GM12865 (cell line): ENCODE results near the gene LRRC4B.
A peak's percentile ranks its signal among the peaks of the same experiment; 100 is the strongest.

Source experiments
- DNase-seq: peaks from one replicate; pipeline ENCODE4 v3.0.0; 2010; ENCODE audit warnings: low read depth
- H3K4me3 ChIP-seq: 2 replicates; pipeline ENCODE4 v1.5.1; 2011; ENCODE audit warnings: mild to moderate bottlenecking, low read depth, low read length, control low read depth
- CTCF ChIP-seq: IDR thresholded peaks from 2 replicates; pipeline ENCODE4 v1.5.1; 2011; ENCODE audit warnings: low read length, control low read depth, low read depth, inconsistent platforms; ENCODE audit not compliant: insufficient read depth; ENCODE audit errors: missing control alignments

The LRRC4B gene

GRCh38 chr19:50500060-50500752, 68.0 kb downstream of the LRRC4B start:
- peak; percentile 21 for TF ChIP-seq CTCF
- peak; percentile 38 for DNase-seq
- no peak overlapping the region for H3K4me3 ChIP-seq

GRCh38 chr19:50498219-50499056, 69.8 kb downstream of the LRRC4B start:
- no peak overlapping the region for H3K4me3 ChIP-seq
- no peak for DNase-seq
- TF ChIP-seq CTCF, result no peak

GRCh38 chr19:50497022-50497405, 71.2 kb downstream of the LRRC4B start:
- no peak overlapping the region for H3K4me3 ChIP-seq
- no peak for DNase-seq
- TF ChIP-seq CTCF, result no peak

GRCh38 chr19:50496189-50497021, 71.8 kb downstream of the LRRC4B start:
- DNase-seq, result no peak
- H3K4me3 ChIP-seq, result no peak overlapping the region
- TF ChIP-seq CTCF, result no peak

- H3K4me3 ChIP-seq, result no peak overlapping the region
- no peak for DNase-seq
- no peak for TF ChIP-seq CTCF
Observed at GRCh38 chr19:50495020-50495531, 73.2 kb downstream of the LRRC4B start.

GRCh38 chr19:50494186-50495019, 73.8 kb downstream of the LRRC4B start:
- no peak overlapping the region for H3K4me3 ChIP-seq
- no peak for TF ChIP-seq CTCF
- DNase-seq, result no peak
